GM12875 (cell line): Measurements from ENCODE around the gene DOCK10.

ENCODE experiments used
- H3K4me3 ChIP-seq: one replicate; pipeline ENCODE4 v1.5.1; 2011; ENCODE audit warnings: low read depth, low read length, control low read depth
- TF ChIP-seq, protein P1 (sequence below): IDR thresholded peaks from 2 replicates; pipeline ENCODE4 v1.5.1; 2011; ENCODE audit warnings: low read depth, mild to moderate bottlenecking, control low read depth, inconsistent platforms, low read length, moderate library complexity, borderline replicate concordance; ENCODE audit not compliant: insufficient read depth

Gene DOCK10

DNA sequence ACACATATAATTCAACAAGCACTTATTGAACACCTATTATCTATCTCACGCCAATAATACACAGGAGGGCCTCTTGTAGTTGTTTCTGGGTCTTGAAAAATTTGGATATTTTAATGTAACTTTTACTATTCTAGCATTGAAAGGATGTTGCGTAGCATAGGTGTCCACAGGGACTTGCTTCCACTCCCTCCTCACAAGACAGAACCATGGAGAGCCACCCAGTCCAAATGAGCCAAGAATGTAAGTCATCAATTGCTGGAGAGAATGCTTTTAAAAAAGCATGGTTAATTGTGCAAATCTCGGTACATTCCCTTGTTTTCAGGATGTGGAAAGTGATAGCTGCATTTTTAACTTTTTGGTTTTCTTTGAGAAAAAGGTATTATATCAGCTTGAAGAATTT is 46.8 kb downstream of the DOCK10 start:
- H3K4me3 ChIP-seq = no peak overlapping the region
- TF ChIP-seq, protein P1, sequence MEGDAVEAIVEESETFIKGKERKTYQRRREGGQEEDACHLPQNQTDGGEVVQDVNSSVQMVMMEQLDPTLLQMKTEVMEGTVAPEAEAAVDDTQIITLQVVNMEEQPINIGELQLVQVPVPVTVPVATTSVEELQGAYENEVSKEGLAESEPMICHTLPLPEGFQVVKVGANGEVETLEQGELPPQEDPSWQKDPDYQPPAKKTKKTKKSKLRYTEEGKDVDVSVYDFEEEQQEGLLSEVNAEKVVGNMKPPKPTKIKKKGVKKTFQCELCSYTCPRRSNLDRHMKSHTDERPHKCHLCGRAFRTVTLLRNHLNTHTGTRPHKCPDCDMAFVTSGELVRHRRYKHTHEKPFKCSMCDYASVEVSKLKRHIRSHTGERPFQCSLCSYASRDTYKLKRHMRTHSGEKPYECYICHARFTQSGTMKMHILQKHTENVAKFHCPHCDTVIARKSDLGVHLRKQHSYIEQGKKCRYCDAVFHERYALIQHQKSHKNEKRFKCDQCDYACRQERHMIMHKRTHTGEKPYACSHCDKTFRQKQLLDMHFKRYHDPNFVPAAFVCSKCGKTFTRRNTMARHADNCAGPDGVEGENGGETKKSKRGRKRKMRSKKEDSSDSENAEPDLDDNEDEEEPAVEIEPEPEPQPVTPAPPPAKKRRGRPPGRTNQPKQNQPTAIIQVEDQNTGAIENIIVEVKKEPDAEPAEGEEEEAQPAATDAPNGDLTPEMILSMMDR = no peak

GRCh38 chr2:224994242-224994823 is 47.9 kb downstream of the DOCK10 start:
- TF ChIP-seq, protein P1 = no peak
- H3K4me3 ChIP-seq = no peak overlapping the region

DNA sequence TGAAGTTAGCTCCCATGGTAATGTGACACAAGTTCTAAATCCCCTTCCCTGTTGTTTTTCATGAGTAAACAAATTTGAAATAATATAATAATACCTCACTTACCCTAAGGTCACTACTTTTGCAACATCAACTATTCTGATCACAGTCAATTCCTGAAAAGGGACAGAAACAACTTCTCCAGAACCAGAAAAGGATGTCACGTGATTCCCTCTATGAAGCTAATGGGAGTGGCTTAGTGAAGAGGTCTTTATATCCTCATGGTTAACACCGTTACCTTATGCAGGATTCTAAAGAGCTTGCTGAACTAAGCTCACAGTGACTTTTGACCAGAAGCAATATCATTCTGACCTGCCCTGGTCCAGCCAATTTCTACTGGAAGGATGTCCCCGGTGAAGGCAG is 51.6 kb downstream of the DOCK10 start:
- TF ChIP-seq, protein P1 = no peak
- H3K4me3 ChIP-seq = no peak overlapping the region

DNA sequence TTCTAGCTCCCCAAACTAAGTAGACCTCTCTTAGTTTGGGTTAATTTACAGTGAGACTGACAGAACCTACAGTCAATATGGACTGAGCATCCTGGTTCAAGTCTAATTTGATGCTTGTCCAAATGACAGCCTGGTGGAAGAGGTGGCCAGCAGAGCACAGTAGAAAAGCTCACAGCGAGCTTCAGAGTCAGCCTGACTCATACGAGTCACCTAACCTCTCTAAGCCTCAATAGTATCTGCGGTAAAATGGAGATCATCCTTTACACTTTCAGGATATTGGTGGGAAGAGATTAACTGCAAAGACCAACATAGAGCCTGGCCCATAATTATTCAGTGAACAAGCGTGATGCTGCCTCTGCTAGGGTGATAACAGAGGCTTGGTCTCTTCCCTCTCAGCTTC is 54.5 kb downstream of the DOCK10 start:
- no peak overlapping the region for H3K4me3 ChIP-seq
- TF ChIP-seq, protein P1 = no peak

DNA sequence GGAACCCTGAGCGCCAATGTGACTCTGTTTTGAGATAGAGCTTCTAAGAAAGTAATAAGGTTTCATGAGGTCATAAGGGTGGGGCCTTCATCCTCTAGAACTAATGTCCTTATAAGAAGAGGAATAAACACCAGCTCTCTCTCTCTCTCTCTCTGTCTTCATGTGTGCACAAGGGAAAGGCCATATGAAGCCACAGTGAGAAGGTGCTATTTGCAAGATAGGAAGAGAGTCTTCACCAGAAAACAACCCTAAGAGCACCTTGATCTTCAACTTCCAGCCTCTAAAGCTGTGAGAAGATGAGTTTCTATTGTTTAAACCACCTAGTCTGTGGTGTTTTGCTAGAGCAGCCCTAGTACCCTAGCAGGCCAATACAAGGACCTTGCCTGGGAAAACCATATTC is 55.8 kb downstream of the DOCK10 start:
- H3K4me3 ChIP-seq = no peak overlapping the region
- TF ChIP-seq, protein P1 = no peak

- H3K4me3 ChIP-seq = no peak overlapping the region
- TF ChIP-seq, protein P1 = no peak
Measured at GRCh38 chr2:224984637-224985036, 57.6 kb downstream of the DOCK10 start.

DNA sequence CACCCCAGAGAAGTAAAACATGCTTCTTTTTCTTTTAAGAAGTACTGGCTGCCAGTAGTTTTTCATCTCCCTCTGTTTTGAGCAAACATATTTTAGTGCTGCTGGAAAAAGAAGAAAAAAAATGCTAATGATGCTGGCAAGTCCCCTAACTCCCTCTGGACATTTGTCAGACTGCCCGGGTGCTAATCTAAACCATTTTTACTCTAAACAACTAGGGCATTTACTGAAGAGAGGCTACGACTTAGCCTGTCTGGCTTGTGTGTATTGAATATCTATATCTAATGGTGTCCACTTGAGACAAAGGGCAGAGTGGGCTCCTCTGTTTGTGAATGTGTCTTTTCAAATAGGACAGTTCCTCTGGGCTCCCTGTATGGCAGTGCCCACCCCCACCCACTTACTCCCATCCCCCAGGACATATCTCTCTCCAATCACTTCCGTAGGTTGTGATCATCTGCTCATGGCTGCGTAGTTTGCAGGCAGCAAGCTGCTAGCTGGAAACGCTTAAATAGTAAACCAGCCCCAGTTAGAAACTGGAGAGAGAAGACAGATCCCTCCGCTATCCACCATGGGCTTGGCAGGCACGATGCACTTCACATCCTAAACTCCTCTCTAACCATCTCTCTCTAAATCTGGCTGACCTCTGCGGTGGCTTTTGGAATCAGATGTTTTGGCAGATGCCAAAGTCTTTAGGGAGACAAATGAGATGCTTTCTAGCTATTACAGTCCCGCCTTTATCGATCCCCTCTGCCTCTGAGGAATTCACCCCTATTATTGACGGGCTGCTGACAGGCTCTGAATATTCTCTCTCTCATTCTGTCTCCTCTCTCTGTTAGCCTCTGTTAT is 58.3 kb downstream of the DOCK10 start:
- no peak overlapping the region for H3K4me3 ChIP-seq
- TF ChIP-seq, protein P1 = no peak
